Body of pancreas (tissue), 4 donors: ENCODE results near the gene GRIA4.

Experiments
- POLR2A ChIP-seq, 3 donors: fragments of 450-650 bp; IDR thresholded peaks; one replicate each; pipeline ENCODE4 v1.6.1; 2016; ENCODE audit warnings: antibody characterized with exemption in 3 of 3, mild to moderate bottlenecking in 2 of 3
- TF ChIP-seq, protein P1 (sequence below), 7 experiments: fragments of 450-650 bp in 4 of 7; fragments of 200-600 bp in 3 of 7; sonication (generic) in 3 of 7; IDR thresholded peaks; one replicate each; pipeline ENCODE4 v1.5.1; 2016 to 2019; ENCODE audit warnings: antibody characterized with exemption in 7 of 7

DNA sequence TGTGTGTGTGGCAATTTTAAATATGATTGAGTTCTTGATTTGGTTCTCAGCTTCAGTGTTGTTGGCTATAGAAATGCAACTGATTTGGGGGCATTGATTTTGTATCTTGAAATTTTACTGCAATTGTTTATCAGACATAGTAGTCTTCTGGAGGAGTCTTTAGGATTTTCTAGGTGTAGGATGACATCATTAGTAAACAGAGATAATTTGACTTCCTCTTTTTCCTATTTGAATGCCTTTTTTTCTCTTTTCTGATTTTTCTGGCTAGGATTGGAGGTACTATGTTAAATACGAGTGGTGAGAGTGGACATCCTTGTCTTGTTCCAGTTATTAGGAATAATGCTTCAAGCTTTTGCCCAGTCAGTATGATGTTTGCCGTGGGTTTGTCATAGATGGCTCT, 287.3 kb downstream of the GRIA4 start:
- TF ChIP-seq, protein P1, sequence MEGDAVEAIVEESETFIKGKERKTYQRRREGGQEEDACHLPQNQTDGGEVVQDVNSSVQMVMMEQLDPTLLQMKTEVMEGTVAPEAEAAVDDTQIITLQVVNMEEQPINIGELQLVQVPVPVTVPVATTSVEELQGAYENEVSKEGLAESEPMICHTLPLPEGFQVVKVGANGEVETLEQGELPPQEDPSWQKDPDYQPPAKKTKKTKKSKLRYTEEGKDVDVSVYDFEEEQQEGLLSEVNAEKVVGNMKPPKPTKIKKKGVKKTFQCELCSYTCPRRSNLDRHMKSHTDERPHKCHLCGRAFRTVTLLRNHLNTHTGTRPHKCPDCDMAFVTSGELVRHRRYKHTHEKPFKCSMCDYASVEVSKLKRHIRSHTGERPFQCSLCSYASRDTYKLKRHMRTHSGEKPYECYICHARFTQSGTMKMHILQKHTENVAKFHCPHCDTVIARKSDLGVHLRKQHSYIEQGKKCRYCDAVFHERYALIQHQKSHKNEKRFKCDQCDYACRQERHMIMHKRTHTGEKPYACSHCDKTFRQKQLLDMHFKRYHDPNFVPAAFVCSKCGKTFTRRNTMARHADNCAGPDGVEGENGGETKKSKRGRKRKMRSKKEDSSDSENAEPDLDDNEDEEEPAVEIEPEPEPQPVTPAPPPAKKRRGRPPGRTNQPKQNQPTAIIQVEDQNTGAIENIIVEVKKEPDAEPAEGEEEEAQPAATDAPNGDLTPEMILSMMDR (IDR thresholded peaks at IDR 0.05) = no peak
- TF ChIP-seq POLR2A (IDR thresholded peaks at IDR 0.05) = no peak
